Liver (tissue), 9 donors: ENCODE measurements around the gene CDH23. TPM values are rescaled to one million over a fixed set of nuclear protein-coding genes. Genes with fewer than 3 reads are reported as not detected.
A peak's percentile ranks its signal among the peaks of the same experiment; 100 is the strongest.

Source experiments
- DNase-seq: peaks from one replicate; pipeline ENCODE4 v3.0.0-alpha.2; 2017; ENCODE audit warnings: low spot score
- H3K27ac ChIP-seq, 2 donors: one replicate each; pipeline ENCODE4 v1.7.0; 2013; ENCODE audit warnings: inconsistent platforms in 2 of 2, low read length in 2 of 2, control low read depth in 1 of 2, low read depth in 1 of 2, mild to moderate bottlenecking in 1 of 2
- H3K27me3 ChIP-seq, 4 donors: one replicate each; pipeline versions ENCODE4 v1.6.1 to v1.7.0; 2013; ENCODE audit warnings: low read length in 3 of 4, inconsistent platforms in 1 of 4, mild to moderate bottlenecking in 1 of 4, moderate library complexity in 1 of 4; ENCODE audit not compliant: control insufficient read depth in 4 of 4, insufficient read depth in 4 of 4
- H3K36me3 ChIP-seq, 4 donors: one replicate each; pipeline versions ENCODE4 v1.6.1 to v1.7.0; 2013; ENCODE audit warnings: low read length in 3 of 4, mild to moderate bottlenecking in 3 of 4, low read depth in 1 of 4, moderate library complexity in 1 of 4; ENCODE audit not compliant: control insufficient read depth in 4 of 4, insufficient read depth in 3 of 4
- H3K4me1 ChIP-seq, 4 donors: one replicate each; pipeline versions ENCODE4 v1.6.1 to v1.7.0; 2013; ENCODE audit warnings: low read length in 3 of 4, mild to moderate bottlenecking in 3 of 4, moderate library complexity in 1 of 4; ENCODE audit not compliant: control insufficient read depth in 4 of 4, insufficient read depth in 4 of 4
- H3K4me3 ChIP-seq, 3 donors: one replicate each; pipeline versions ENCODE4 v1.6.1 to v1.7.0; 2013; ENCODE audit warnings: low read length in 3 of 3, control low read depth in 1 of 3, low read depth in 1 of 3, mild to moderate bottlenecking in 1 of 3
- H3K9ac ChIP-seq, 2 donors: one replicate each; pipeline ENCODE4 v1.7.0; 2013; ENCODE audit warnings: low read length in 2 of 2, mild to moderate bottlenecking in 2 of 2, moderate library complexity in 2 of 2, control low read depth in 1 of 2, low read depth in 1 of 2
- H3K9me3 ChIP-seq, 4 donors: one replicate each; pipeline versions ENCODE4 v1.6.1 to v1.7.0; 2013; ENCODE audit warnings: low read length in 3 of 4; ENCODE audit not compliant: control insufficient read depth in 4 of 4
- ATF3 ChIP-seq: IDR thresholded peaks from 2 replicates; pipeline ENCODE4 v1.6.1; 2016; ENCODE audit warnings: antibody characterized with exemption
- CTCF ChIP-seq: fragments of 150-350 bp; IDR thresholded peaks from 2 replicates; pipeline ENCODE4 v1.5.1; 2017; ENCODE audit warnings: improper control_type of control experiment, low read depth, low read length; ENCODE audit not compliant: missing input control
- EGR1 ChIP-seq, 2 donors: IDR thresholded peaks; 2 replicates each; pipeline ENCODE4 v1.6.1; 2016 to 2018; ENCODE audit warnings: antibody characterized with exemption in 2 of 2, low read depth in 2 of 2
- FOXA1 ChIP-seq: IDR thresholded peaks from 2 replicates; pipeline ENCODE4 v1.6.1; 2016; ENCODE audit warnings: antibody characterized with exemption
- FOXA2 ChIP-seq: IDR thresholded peaks from 2 replicates; pipeline ENCODE4 v1.6.1; 2016; ENCODE audit warnings: antibody characterized with exemption
- GABPA ChIP-seq, 2 donors: IDR thresholded peaks in 1 of 2; conservative IDR thresholded peaks in 1 of 2; 2 replicates each; pipeline ENCODE4 v1.6.1; 2016; ENCODE audit warnings: antibody characterized with exemption in 2 of 2, mild to moderate bottlenecking in 1 of 2, moderate library complexity in 1 of 2
- HNF4A ChIP-seq, 2 donors: conservative IDR thresholded peaks; 2 replicates each; pipeline ENCODE4 v1.6.1; 2016; ENCODE audit warnings: antibody characterized with exemption in 2 of 2, mild to moderate bottlenecking in 2 of 2
- HNF4G ChIP-seq: IDR thresholded peaks from 2 replicates; pipeline ENCODE4 v1.6.1; 2016; ENCODE audit warnings: antibody characterized with exemption
- JUND ChIP-seq, 2 donors: IDR thresholded peaks; 2 replicates each; pipeline ENCODE4 v1.6.1; 2016; ENCODE audit warnings: antibody characterized with exemption in 2 of 2
- MAX ChIP-seq: IDR thresholded peaks from 2 replicates; pipeline ENCODE4 v1.6.1; 2016; ENCODE audit warnings: antibody characterized with exemption
- NR2F2 ChIP-seq: IDR thresholded peaks from 2 replicates; pipeline ENCODE4 v1.6.1; 2016; ENCODE audit warnings: antibody characterized with exemption
- RAD21 ChIP-seq, 2 donors: IDR thresholded peaks; 2 replicates each; pipeline ENCODE4 v1.6.1; 2016; ENCODE audit warnings: antibody characterized with exemption in 2 of 2, mild to moderate bottlenecking in 2 of 2
- RXRA ChIP-seq, 2 donors: IDR thresholded peaks; 2 replicates each; pipeline ENCODE4 v1.6.1; 2017 to 2018; ENCODE audit warnings: antibody characterized with exemption in 2 of 2, mild to moderate bottlenecking in 1 of 2
- SP1 ChIP-seq: IDR thresholded peaks from 2 replicates; pipeline ENCODE4 v1.6.1; 2018; ENCODE audit warnings: antibody characterized with exemption, mild to moderate bottlenecking
- TAF1 ChIP-seq: conservative IDR thresholded peaks from 2 replicates; pipeline ENCODE4 v1.6.1; 2016; ENCODE audit warnings: antibody characterized with exemption, mild to moderate bottlenecking
- YY1 ChIP-seq: IDR thresholded peaks from 2 replicates; pipeline ENCODE4 v1.6.1; 2016; ENCODE audit warnings: antibody characterized with exemption, mild to moderate bottlenecking
- WGBS: extraction: QIAGEN DNeasy Blood & Tissue Kit; methylation state at CpG from one replicate; pipeline ENCODE4 v1.1.7; 2013; 5-methylcytosine and 5-hydroxymethylcytosine counted together
- polyA plus RNA-seq, 2 donors: library from polyadenylated mRNA; stranded (reverse) in 1 of 2; unstranded in 1 of 2; fragments of 200-250 nt in 1 of 2; fragments of >200 nt in 1 of 2; fragmentation: Nextera tagmentation in 1 of 2; extraction: Ambion mirVana in 1 of 2; gene quantifications; one replicate each; pipeline versions ENCODE4 v1.2.1 to v1.2.3, GENCODE V29; 2013 to 2015
- total RNA-seq, 2 donors: library from RNA; depleted of rRNA; stranded (reverse); fragments of >200 nt; gene quantifications; one replicate each; pipeline ENCODE4 v1.2.3, GENCODE V29; 2014
- TF ChIP-seq, protein P1 (sequence below): IDR thresholded peaks from 2 replicates; pipeline ENCODE4 v1.6.1; 2016; ENCODE audit warnings: antibody characterized with exemption, mild to moderate bottlenecking
- TF ChIP-seq, protein P2 (sequence below): IDR thresholded peaks from 2 replicates; pipeline ENCODE4 v1.6.1; 2016; ENCODE audit warnings: antibody characterized with exemption
- donor health status: healthy.
- donor health status: healthy.
- donor health status: healthy.
- donor health status: healthy.
- donor health status: healthy.

The CDH23 gene
- total and polyA plus RNA-seq, 4 donors, result 1.5 to 4.7 (median 3.4) TPM

DNA sequence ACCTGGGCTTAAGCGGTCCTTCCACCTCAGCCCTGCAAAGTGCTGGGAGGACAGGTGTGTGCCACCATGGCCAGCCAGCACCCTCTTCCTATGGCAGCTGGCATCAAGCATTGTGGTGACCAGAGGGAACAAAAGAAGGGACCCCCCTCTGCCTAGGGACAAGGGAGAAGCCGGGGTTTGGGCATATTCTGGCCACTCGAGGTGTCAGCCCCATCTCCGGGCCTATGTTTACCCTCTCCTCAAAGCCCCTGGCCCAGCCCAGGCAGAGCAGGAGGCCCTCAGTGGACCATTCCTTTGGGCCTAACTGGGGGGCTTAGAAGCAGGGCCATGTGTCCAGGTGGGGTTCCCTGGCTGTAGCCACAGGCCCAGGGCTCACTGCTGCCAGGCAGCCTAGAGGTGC is 352.7 kb downstream of the CDH23 start:
- Histone ChIP-seq H3K27me3 (no peaks in the 10 kb centered on the region), H3K9me3 (no peaks in the 10 kb centered on the region), H3K9ac (no peak overlapping the region), H3K36me3 (peaks cover 0 to 3% (median 0%) of the 10 kb centered on the region in 4 donors), H3K27ac (peak overlapping the region; percentile 73 to 78), H3K4me3 (no peak overlapping the region), H3K4me1 (peaks cover 5 to 31% (median 13%) of the 10 kb centered on the region in 4 donors)
- TF ChIP-seq RXRA (IDR thresholded peaks at IDR 0.05) (no peak), YY1 (no peak), ATF3 (no peak), FOXA1 (no peak), RAD21 (IDR thresholded peaks at IDR 0.05) (no peak), FOXA2 (no peak), HNF4A (conservative IDR thresholded peaks at IDR 0.05) (no peak), MAX (no peak), TAF1 (no peak), CTCF (no peak)
- TF ChIP-seq, protein P1, sequence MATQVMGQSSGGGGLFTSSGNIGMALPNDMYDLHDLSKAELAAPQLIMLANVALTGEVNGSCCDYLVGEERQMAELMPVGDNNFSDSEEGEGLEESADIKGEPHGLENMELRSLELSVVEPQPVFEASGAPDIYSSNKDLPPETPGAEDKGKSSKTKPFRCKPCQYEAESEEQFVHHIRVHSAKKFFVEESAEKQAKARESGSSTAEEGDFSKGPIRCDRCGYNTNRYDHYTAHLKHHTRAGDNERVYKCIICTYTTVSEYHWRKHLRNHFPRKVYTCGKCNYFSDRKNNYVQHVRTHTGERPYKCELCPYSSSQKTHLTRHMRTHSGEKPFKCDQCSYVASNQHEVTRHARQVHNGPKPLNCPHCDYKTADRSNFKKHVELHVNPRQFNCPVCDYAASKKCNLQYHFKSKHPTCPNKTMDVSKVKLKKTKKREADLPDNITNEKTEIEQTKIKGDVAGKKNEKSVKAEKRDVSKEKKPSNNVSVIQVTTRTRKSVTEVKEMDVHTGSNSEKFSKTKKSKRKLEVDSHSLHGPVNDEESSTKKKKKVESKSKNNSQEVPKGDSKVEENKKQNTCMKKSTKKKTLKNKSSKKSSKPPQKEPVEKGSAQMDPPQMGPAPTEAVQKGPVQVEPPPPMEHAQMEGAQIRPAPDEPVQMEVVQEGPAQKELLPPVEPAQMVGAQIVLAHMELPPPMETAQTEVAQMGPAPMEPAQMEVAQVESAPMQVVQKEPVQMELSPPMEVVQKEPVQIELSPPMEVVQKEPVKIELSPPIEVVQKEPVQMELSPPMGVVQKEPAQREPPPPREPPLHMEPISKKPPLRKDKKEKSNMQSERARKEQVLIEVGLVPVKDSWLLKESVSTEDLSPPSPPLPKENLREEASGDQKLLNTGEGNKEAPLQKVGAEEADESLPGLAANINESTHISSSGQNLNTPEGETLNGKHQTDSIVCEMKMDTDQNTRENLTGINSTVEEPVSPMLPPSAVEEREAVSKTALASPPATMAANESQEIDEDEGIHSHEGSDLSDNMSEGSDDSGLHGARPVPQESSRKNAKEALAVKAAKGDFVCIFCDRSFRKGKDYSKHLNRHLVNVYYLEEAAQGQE, result no peak
- WGBS, result 89% methylated on average over 4 of the region's 4 CpGs
- DNase-seq, result no peak

- 91% methylated on average over 15 of the region's 15 CpGs for WGBS
- no peak for DNase-seq
- no peaks in the 10 kb centered on the region for H3K9me3 ChIP-seq
- H3K27ac ChIP-seq, result peak overlapping the region; percentile 29 to 38
- H3K4me3 ChIP-seq, result no peak overlapping the region
- H3K27me3 ChIP-seq, result no peaks in the 10 kb centered on the region
- H3K9ac ChIP-seq, result no peak overlapping the region
- peaks cover 0 to 3% (median 0%) of the 10 kb centered on the region in 4 donors for H3K36me3 ChIP-seq
- peaks cover 5 to 31% (median 13%) of the 10 kb centered on the region in 4 donors for H3K4me1 ChIP-seq
- TF ChIP-seq HNF4A (conservative IDR thresholded peaks at IDR 0.05) (no peak), RAD21 (IDR thresholded peaks at IDR 0.05) (no peak), CTCF (no peak), GABPA (IDR thresholded peaks at IDR 0.05 in 1 of 2, conservative IDR thresholded peaks at IDR 0.05 in 1 of 2) (no peak), SP1 (no peak), HNF4G (no peak), JUND (IDR thresholded peaks at IDR 0.05) (no peak), FOXA1 (no peak), RXRA (IDR thresholded peaks at IDR 0.05) (no peak), NR2F2 (no peak), EGR1 (IDR thresholded peaks at IDR 0.05; ENCODE audit: low read depth in 2 of 2) (no peak), TAF1 (no peak), FOXA2 (no peak), YY1 (no peak)
- TF ChIP-seq, protein P2, sequence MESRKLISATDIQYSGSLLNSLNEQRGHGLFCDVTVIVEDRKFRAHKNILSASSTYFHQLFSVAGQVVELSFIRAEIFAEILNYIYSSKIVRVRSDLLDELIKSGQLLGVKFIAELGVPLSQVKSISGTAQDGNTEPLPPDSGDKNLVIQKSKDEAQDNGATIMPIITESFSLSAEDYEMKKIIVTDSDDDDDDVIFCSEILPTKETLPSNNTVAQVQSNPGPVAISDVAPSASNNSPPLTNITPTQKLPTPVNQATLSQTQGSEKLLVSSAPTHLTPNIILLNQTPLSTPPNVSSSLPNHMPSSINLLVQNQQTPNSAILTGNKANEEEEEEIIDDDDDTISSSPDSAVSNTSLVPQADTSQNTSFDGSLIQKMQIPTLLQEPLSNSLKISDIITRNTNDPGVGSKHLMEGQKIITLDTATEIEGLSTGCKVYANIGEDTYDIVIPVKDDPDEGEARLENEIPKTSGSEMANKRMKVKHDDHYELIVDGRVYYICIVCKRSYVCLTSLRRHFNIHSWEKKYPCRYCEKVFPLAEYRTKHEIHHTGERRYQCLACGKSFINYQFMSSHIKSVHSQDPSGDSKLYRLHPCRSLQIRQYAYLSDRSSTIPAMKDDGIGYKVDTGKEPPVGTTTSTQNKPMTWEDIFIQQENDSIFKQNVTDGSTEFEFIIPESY, result no peak
Measured at GRCh38 chr10:71750124-71750841, 353.6 kb downstream of the CDH23 start.
